ENCODE results near the gene RAMACL.

GRCh38 chr6:166617359-166617758, 30.9 kb upstream of the RAMACL start:
- TF ChIP-seq, protein P1, sequence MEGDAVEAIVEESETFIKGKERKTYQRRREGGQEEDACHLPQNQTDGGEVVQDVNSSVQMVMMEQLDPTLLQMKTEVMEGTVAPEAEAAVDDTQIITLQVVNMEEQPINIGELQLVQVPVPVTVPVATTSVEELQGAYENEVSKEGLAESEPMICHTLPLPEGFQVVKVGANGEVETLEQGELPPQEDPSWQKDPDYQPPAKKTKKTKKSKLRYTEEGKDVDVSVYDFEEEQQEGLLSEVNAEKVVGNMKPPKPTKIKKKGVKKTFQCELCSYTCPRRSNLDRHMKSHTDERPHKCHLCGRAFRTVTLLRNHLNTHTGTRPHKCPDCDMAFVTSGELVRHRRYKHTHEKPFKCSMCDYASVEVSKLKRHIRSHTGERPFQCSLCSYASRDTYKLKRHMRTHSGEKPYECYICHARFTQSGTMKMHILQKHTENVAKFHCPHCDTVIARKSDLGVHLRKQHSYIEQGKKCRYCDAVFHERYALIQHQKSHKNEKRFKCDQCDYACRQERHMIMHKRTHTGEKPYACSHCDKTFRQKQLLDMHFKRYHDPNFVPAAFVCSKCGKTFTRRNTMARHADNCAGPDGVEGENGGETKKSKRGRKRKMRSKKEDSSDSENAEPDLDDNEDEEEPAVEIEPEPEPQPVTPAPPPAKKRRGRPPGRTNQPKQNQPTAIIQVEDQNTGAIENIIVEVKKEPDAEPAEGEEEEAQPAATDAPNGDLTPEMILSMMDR (IDR thresholded peaks at IDR 0.05), result no peak
- no peak for TF ChIP-seq POLR2A (IDR thresholded peaks at IDR 0.05)

Measured in uterus (tissue), 2 donors.